Amniotic epithelial cell (primary cell): Measurements from ENCODE around the gene ISOC2.

ENCODE experiments used
- DNase-seq: peaks from one replicate; pipeline ENCODE4 v3.0.0-alpha.2; 2010; ENCODE audit warnings: low read depth

ISOC2 gene

GRCh38 chr19:55406826-55407549, 54.5 kb downstream of the ISOC2 start:
- peak; percentile 33 for DNase-seq

GRCh38 chr19:55406091-55406825, 55.2 kb downstream of the ISOC2 start:
- DNase-seq = no peak

DNA sequence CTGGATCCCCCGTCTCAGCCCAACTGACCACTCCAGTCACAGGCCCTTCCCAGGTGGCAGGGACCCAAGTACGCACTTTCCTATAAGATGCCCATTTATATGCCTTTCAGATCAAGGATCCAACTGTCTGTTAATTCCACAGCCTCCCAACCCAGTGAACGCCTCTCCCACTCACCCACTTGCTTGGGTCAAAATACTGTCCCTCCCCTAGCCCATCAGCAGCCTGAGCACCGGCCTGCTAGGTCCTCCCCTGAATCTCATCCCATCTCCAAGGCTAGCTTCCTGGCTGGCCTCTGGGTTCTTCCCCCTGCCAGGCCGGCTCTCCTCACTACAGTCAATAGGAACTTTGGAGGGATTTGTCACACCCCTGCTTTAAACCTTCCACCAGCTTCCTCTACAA, 55.8 kb downstream of the ISOC2 start:
- DNase-seq = no peak
